ENCODE results near the gene GALNT2.

GRCh38 chr1:230195199-230195598 lies 128.2 kb downstream of the GALNT2 start:
- no peak for TF ChIP-seq POLR2A (IDR thresholded peaks at IDR 0.05)
- TF ChIP-seq CTCF (IDR thresholded peaks at IDR 0.05), result no peak

All from adrenal gland (tissue), 5 donors.